Measurements from ENCODE around the gene PCDHGB7. TPM values are rescaled to one million over a fixed set of nuclear protein-coding genes. Genes with fewer than 3 reads are reported as not detected.

The PCDHGB7 gene
- total and polyA plus RNA-seq, 10 of the 15 experiments (the other 5 are each of a cell fraction or from before 2014, with no cell fraction given) = 0.27 to 1.3 (median 0.54) TPM; not detected in 2

GRCh38 chr5:141409598-141410306 is 7.7 kb upstream of the PCDHGB7 start:
- Histone ChIP-seq H3K27me3 (replicated peaks in 1 of 2; ENCODE audit: control insufficient read depth in 2 of 2, insufficient read depth in 2 of 2, low read length in 1 of 2) (peaks cover 0 to 1% of the 10 kb centered on the region in 2 experiments; a peak in 1 of 4 replicates), H3K4me2 (ENCODE audit: control insufficient read depth, insufficient read depth) (no peak overlapping the region), H3K4me3 (no peak overlapping the region), H3K36me3 (ENCODE audit: control insufficient read depth in 2 of 2, insufficient read depth in 2 of 2, low read length in 1 of 2) (no peaks in the 10 kb centered on the region), H4K20me1 (ENCODE audit: control insufficient read depth, insufficient read depth) (no peaks in the 10 kb centered on the region), H3K79me2 (ENCODE audit: control insufficient read depth, insufficient read depth, low read length) (no peaks in the 10 kb centered on the region), H3K4me1 (ENCODE audit: control insufficient read depth, insufficient read depth, low read length) (no peaks in the 10 kb centered on the region; the same call in 1 of the 2 replicates), H2AFZ (ENCODE audit: control insufficient read depth, low read depth, low read length) (no peak overlapping the region), H3K27ac (ENCODE audit: control insufficient read depth, insufficient read depth) (no peak overlapping the region), H3K9ac (ENCODE audit: control insufficient read depth, insufficient read depth, low read length) (no peak overlapping the region), H3K9me3 (replicated peaks; ENCODE audit: control insufficient read depth, insufficient read depth, low read length) (peaks cover 13% of the 10 kb centered on the region; the same call in 2 of the 3 replicates)
- intact Hi-C loops (cut with micrococcal nuclease; ENCODE audit: unreplicated experiment) = no loop called here
- no peak for ATAC-seq
- SMC1A ChIA-PET (ENCODE audit: uncharacterized antibody, unreplicated experiment) = no interaction called here
- RAD21 ChIA-PET (ENCODE audit: unreplicated experiment) = interaction anchor here (1.1 kb wide), 1 partner anchor 154 kb away, joined by 3 read pairs; no protein-coding TSS in a partner anchor
- CTCF ChIA-PET = interaction anchor here (0.7 to 1.0 kb wide), 4 partner anchors 11 to 394 kb away, joined by 3 to 4 read pairs (median 4); partner anchors contain the start of gene PCDHGA11
- 88% methylated on average over 63 of the region's 64 CpGs for WGBS (ENCODE audit: insufficient coverage, insufficient replicate concordance, low lambda C conversion rate, missing lambda C conversion rate)
- BruUV-seq (replicated peaks) = no TSS peak
- in situ Hi-C loops (cut with MboI) = no loop called here
- DNase-seq (ENCODE audit: low read depth, low spot score) = no peak
- POLR2A ChIA-PET = interaction anchor here (0.7 kb wide), 1 partner anchor 1085 kb away, joined by 8 read pairs; no protein-coding TSS in a partner anchor
- no peak for FAIRE-seq
- TF ChIP-seq MTA2 (IDR thresholded peaks at IDR 0.05; ENCODE audit: low read depth) (no peak), E4F1 (IDR thresholded peaks at IDR 0.05; ENCODE audit: borderline replicate concordance, partially characterized antibody) (no peak), CREB1 (IDR thresholded peaks at IDR 0.05; ENCODE audit: low read depth) (no peak), HDGF (IDR thresholded peaks at IDR 0.05) (no peak)
